GM18498 (cell line): ENCODE results near the gene TIGD6.
A peak's percentile ranks its signal among the peaks of the same experiment; 100 is the strongest.

Experiments
- ATAC-seq: cut with Tn5 transposase; IDR thresholded peaks from one replicate; pipeline ENCODE4 v1.9.1; 2021; ENCODE audit warnings: mild to moderate bottlenecking, moderate library complexity; ENCODE audit not compliant: unreplicated experiment

The TIGD6 gene

DNA sequence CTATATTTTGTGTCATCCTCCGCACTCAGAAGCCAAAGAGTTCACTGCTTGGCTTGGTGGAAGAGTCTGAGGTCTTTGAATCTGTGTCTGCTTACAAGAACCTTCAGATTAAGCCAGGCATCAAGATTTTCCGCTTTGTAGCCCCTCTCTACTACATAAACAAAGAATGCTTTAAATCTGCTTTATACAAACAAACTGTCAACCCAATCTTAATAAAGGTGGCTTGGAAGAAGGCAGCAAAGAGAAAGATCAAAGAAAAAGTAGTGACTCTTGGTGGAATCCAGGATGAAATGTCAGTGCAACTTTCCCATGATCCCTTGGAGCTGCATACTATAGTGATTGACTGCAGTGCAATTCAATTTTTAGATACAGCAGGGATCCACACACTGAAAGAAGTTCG, 19.2 kb downstream of the TIGD6 start:
- ATAC-seq: no peak

DNA sequence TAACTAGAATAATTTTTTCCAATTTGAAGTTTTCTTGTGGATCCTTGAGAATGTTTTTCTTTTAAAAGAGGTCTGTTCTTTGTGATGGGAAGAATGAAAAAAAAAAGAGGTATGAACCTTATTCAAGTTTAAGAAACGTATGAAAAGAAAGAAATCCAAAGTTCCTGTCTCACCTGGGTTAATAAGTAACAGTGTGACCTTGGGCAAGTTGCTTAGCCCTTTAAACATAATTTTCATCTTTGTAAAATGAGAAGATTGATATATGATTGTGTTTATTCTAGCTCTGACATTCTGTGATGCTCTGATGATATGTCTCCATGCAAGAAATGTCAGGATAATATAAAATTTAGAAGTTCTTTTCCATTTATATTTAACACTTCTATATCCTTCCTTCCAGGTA, 20.6 kb downstream of the TIGD6 start:
- no peak for ATAC-seq

DNA sequence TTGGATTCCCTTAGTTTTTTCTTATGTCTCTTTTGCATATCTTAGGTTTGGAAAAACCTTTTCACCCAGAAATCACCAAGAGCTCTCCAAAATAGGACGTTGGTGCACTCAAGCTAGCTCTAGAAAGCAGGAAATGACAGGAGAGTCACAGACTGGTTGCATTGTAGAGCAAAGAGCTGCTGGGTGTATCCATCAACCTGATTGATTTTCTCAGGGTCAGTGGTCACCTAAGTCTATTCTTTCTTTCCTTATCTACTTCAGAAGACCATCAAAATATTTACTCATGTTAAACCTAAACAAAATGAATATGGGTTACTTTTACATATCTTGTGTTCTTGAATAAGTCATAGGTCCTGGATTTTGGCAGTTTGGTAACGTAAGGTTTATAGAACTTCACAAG, 25.0 kb downstream of the TIGD6 start:
- no peak for ATAC-seq

DNA sequence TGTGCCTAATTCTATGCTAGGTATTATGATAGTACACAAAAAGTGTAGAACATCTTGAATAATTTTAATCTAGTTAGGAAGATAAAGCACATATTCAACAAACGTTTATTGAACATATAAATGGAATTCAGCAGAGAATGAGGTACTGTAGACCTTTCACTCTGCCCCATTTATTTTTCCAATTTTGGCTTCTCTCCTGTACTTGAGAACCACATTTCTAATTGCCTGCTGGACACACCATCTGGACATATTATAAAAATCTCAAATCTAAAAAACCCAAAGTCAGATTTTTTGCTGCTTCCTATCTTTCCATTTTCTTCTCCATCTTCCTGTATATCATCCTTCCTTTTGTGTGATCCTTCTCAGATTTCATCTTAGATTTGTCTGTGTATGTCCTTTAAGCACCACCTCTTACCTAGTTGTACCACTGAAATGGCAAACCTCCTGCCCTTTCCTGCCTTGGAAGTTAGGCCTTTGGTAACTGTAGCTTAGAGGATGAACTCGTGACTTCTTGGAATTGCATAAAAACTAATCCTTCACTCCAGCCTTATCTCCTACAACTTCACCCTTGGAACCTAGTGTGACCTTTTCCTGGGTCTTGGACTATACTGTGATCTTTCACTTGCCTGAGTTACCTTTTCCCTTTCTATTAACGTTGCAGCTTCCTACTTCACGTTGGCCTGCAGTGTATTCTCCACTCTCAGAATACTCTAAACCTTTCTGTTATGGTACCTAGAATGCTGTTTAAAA, 31.1 kb downstream of the TIGD6 start:
- no peak for ATAC-seq

- ATAC-seq: no peak
These were observed 33.5 kb downstream of the TIGD6 start for GRCh38 chr5:149966946-149967345.

- ATAC-seq: no peak
These were observed 36.7 kb downstream of the TIGD6 start for GRCh38 chr5:149963729-149964128.

DNA sequence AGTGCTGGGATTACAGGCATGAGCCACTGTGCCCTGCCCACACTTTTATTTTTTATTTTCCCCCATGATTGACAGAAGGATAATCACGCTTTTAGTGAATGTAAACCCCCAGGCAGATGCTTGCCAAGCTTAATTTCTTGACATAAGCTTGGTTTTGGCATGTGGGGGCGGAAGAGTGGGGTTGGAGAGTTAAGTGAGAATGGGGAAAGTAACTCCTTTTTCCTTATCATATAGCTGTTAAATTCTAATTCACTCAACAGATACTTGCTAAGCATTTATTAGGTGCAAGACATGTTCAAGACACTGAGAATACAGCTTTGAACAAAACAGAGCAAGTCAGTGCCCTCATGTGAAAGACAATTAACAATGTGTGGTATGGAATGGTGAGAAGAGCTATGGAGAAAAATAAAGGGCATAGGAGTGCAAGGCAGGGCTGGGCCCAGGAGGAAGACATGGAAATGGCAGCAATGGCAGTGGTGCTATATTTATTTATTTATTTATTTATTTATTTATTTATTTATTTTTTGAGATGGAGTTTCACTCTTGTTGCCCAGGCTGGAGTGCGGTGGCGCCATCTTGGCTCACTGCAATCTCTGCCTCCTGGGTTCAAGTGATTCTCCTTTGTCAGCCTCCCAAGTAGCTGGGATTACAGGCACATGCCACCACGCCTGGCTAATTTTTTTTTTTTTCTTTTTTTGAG, 37.7 kb downstream of the TIGD6 start:
- no peak for ATAC-seq

DNA sequence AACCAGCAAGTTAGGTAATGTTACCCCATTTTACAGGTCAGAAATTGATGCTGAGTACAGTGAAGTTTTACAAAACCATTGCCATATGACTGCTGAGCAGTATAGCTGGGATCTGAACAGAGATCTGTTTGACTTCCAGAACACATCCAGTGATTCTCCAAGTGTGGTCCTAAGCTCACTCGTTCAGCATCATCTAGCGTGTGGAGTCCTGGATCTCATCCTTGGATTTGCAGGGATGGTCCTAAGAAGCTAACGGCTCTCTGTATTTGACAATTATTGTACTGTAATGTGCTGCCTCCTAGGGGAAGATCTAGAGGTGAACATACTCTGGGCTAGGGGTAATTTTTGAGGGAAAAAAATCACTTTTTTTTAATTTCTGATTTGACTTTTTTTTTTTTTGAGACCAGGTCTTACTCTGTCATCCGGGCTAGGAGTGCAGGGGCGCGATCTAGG, 38.5 kb downstream of the TIGD6 start:
- ATAC-seq: no peak

- ATAC-seq: no peak
These were observed 39.2 kb downstream of the TIGD6 start for GRCh38 chr5:149961186-149961685.

DNA sequence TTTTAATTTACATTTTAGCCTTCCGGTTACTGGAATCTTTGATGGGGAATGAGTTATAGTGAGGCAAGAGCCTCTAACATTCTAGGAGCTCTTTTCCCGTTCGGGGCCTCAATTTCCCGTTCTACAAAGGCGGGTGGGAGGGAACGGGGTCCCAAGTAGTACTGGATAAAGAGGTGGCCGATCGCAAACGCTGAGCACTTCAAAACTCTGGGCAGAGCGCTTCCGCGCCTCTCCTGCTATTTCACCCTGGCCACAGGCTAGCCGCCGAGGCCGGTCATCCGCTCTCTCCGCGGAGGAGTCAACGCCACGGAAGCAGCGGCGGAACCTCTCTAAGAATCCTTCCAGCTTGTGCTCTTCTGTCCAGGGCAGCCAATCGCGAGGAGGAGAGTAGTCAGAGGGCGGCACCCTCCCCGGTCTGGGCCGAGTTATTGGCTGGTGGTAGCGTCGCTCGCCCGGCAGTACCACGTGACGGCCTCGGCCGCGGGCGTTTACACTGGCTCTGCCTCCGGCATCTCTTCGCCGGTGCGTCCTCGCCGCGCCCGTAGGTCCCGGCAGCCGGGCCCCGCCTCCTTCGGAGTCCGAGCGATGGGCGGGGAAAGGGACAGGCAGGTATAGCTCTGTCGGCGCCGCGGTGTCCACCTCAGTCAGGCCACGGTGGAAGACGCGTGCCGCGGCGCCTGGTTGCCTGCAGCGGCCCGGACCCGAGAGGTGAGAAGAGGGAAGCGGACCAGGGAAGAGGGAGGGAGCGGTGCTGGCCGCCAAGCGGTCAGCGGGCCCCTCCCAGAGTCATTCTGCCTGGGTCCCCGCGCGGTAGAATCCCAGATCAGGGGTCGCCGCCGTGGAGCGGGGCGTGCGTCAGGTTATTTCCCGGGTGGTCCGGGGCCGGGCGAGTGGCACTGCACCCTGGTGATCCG, 39.9 kb downstream of the TIGD6 start, which contains the start of gene SLC26A2:
Gene SLC26A2 (plus strand): TSS at position 487 of the 914 bp plus-strand sequence. CDS start 16,895 bp downstream, outside the sequence.
- peak; percentile 99 for ATAC-seq

GRCh38 chr5:149959406-149960236, 40.8 kb downstream of the TIGD6 start:
- no peak for ATAC-seq

- no peak for ATAC-seq
These were observed 42.6 kb downstream of the TIGD6 start for GRCh38 chr5:149957855-149958254.

- no peak for ATAC-seq
These were observed 43.8 kb downstream of the TIGD6 start for GRCh38 chr5:149956685-149957084.

GRCh38 chr5:149954798-149955197, 45.7 kb downstream of the TIGD6 start:
- ATAC-seq: no peak

DNA sequence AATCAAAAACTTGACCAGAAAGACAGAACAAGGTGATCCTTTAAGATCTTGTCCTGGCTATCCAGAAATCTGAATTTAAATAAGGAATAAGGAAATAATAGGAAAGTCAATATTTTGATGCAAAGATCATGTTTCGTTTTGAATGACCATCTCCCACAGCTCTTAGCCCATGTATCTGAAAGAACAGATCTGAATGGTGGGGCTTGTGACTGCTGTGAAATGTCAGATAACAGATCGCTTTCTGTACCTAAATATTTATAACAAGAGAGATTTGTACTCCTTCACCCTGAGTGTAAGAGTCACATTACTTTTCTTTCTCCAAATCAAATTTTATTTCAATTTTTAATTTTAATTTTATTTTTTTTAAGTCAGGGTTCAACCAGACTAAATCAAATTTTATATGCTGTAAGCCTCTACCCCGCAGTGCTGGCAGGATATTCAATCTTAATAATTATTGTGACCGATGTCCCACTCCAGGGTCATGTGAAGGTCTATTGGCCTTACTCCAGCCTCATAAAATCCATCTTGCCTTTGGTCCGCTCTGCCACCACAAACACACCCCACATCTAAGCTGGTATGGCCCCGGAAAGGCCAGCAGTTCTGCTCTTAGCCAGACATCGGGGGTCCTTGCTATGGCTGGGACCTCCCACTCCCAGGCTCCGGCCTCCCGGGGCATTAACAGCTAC, 46.9 kb downstream of the TIGD6 start:
- ATAC-seq: no peak

DNA sequence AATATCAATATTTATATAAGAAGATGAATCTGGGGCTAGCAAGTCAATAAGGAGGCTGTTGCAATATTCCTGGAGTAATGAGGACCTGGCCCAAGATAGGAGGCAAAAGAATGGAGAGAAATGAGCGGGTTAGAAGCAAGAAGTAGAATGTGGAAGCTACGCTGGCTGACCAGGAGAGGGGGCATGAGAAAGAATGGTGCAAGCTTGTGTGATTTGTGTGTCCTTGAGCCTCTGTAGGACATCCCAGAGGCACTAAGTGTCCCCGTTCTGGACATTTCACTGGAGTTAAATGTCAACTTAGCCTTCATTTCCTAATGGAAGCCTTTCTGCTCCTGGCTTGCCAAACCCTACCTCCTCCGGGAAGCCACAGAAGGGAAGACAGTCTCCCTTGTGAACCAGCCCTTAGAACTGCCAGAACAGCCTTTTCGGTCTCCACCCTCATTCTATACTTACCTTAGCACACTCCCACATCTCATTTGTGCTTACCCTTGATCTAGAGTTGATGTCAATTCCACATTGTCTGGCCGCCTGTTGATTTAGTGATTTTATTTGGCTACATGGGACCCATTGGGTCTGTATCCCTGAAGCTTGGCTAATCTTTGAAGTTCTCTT, 49.2 kb downstream of the TIGD6 start:
- ATAC-seq: no peak

DNA sequence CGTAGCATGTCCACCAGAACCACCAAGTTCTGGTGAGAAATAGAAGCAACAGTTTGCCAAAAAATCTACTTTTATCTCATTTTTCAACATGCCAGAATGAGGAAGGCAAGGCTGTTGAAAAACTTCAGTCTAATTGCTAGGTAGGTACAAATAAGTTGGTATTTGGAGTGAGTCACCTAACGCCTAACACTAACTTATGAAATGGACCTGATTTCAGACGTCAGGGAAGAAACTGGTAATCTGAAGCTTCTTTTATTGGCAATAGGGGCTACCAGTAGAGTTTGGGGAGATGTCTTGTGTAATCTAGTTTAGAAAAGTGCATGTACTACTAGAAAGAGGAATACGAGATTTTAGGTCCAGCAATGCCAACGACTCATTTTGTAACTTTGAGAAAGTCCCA, 51.5 kb downstream of the TIGD6 start:
- no peak for ATAC-seq

DNA sequence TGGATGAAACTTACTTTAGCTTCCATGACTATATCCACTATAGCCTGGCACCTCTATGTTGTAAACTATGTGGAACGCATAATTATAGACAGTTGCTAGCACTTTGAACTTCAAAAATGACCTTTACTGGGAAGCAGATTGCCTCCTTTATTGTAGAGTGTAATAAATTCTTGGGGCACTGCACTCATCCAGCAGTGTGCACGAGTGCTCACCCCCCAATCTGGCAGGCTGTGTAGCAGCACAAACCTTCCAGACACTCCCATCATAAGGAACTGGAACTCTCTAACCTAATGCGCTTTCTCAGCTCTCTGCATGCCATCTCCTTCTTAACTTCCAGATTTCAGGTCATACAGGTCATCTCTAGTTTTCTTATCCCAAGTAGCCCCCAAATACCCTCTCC, 54.3 kb downstream of the TIGD6 start:
- no peak for ATAC-seq

GRCh38 chr5:149944666-149945065, 55.8 kb downstream of the TIGD6 start, which contains the start of gene PDE6A:
TSS of gene PDE6A (minus strand) at chr5:149944793. CDS start at chr5:149944673, 120 bp downstream.
- no peak for ATAC-seq
